GM12878 (cell line): ENCODE data around the gene CYB5D1. TPM values are rescaled to one million over a fixed set of nuclear protein-coding genes. Genes with fewer than 3 reads are reported as not detected.

Source experiments
- ATAC-seq: fragments of 200-7000 bp; cut with Tn5 transposase; 3 replicates; pipeline ENCODE4 v1.9.1; 2020; ENCODE audit warnings: mild to moderate bottlenecking, moderate library complexity
- BruUV-seq: library from RNA; stranded (reverse); fragments of 400-500 nt; replicated peaks from 2 replicates; lab custom pipeline; 2021; lab: Mats Ljungman, UMichigan
- CTCF ChIA-PET: fragments of 300-600 bp; sonication (Branson Sonifier 250); formaldehyde crosslinking; extraction: SDS; loops from one replicate; lab custom pipeline; 2021; ENCODE audit warnings: inconsistent platforms; lab: Yijun Ruan, JAX
- POLR2A ChIA-PET: fragments of 350-600 bp; formaldehyde crosslinking; extraction: SDS; loops from one replicate; lab custom pipeline; 2021; ENCODE audit warnings: inconsistent platforms; lab: Charles Lee
- RAD21 ChIA-PET: fragments of 300-600 bp; sonication (Branson Sonifier 250); formaldehyde crosslinking; loops from one replicate; lab custom pipeline; 2023; ENCODE audit warnings: antibody characterized with exemption; ENCODE audit not compliant: unreplicated experiment; lab: Charles Lee
- SMC1A ChIA-PET: fragments of 300-600 bp; sonication (Branson Sonifier 250); formaldehyde crosslinking; loops from one replicate; lab custom pipeline; 2023; ENCODE audit not compliant: unreplicated experiment, uncharacterized antibody; lab: Charles Lee
- DNase-seq: peaks from one replicate; pipeline ENCODE4 v3.0.0-alpha.2; 2011; ENCODE audit warnings: low read depth, low spot score
- FAIRE-seq: peaks from 3 replicates; lab custom pipeline; 2011; peaks lifted over from hg19 to GRCh38; lab: Jason Lieb, UNC
- H2AFZ ChIP-seq: 2 replicates; pipeline ENCODE4 v1.6.0; 2011; ENCODE audit warnings: low read depth, low read length, control low read depth; ENCODE audit not compliant: control insufficient read depth
- H3K27ac ChIP-seq: 2 replicates; pipeline ENCODE4 v1.5.1; 2011; ENCODE audit warnings: control low read depth; ENCODE audit not compliant: control insufficient read depth, insufficient read depth
- H3K27me3 ChIP-seq, 2 experiments: replicated peaks in 1 of 2; 2 replicates each; pipeline versions ENCODE4 v1.6.0 to v1.6.1; 2011; ENCODE audit warnings: low read length in 1 of 2; ENCODE audit not compliant: control insufficient read depth in 2 of 2, insufficient read depth in 2 of 2
- H3K36me3 ChIP-seq, 2 experiments: 2 replicates each; pipeline ENCODE4 v1.5.1; 2011; ENCODE audit warnings: low read length in 1 of 2; ENCODE audit not compliant: control insufficient read depth in 2 of 2, insufficient read depth in 2 of 2
- H3K4me1 ChIP-seq: 2 replicates; pipeline ENCODE4 v1.6.1; 2011; ENCODE audit warnings: mild to moderate bottlenecking, low read length, moderate library complexity, mixed read lengths; ENCODE audit not compliant: control insufficient read depth, insufficient read depth
- H3K4me2 ChIP-seq: 2 replicates; pipeline ENCODE4 v1.6.0; 2011; ENCODE audit warnings: control low read depth; ENCODE audit not compliant: control insufficient read depth, insufficient read depth
- H3K4me3 ChIP-seq: fragments of 200-600 bp; sonication (generic); 2 replicates; pipeline ENCODE4 v1.5.1; 2016
- H3K79me2 ChIP-seq: 2 replicates; pipeline ENCODE4 v1.6.0; 2011; ENCODE audit warnings: low read length; ENCODE audit not compliant: control insufficient read depth, insufficient read depth
- H3K9ac ChIP-seq: 2 replicates; pipeline ENCODE4 v1.8.0; 2011; ENCODE audit warnings: low read length, control low read depth, mixed read lengths; ENCODE audit not compliant: control insufficient read depth, insufficient read depth
- H3K9me3 ChIP-seq: replicated peaks from 3 replicates; pipeline ENCODE4 v1.5.1; 2011; ENCODE audit warnings: mild to moderate bottlenecking, low read length; ENCODE audit not compliant: control insufficient read depth, insufficient read depth
- H4K20me1 ChIP-seq: 2 replicates; pipeline ENCODE4 v1.6.0; 2011; ENCODE audit not compliant: control insufficient read depth, insufficient read depth
- ATF7 ChIP-seq: fragments of 450-650 bp; IDR thresholded peaks from 2 replicates; pipeline ENCODE4 v1.6.1; 2016; ENCODE audit warnings: low read depth, mild to moderate bottlenecking
- BRCA1 ChIP-seq: IDR thresholded peaks from 2 replicates; pipeline ENCODE4 v1.6.1; 2011; ENCODE audit warnings: low read depth, low read length, improper control_type of control experiment
- CHD2 ChIP-seq: IDR thresholded peaks from 2 replicates; pipeline ENCODE4 v1.6.1; 2011; ENCODE audit warnings: low read depth, low read length, improper control_type of control experiment, borderline replicate concordance
- ESRRA ChIP-seq: IDR thresholded peaks from 2 replicates; pipeline ENCODE4 v1.6.1; 2012; ENCODE audit warnings: mild to moderate bottlenecking, low read length, improper control_type of control experiment
- ETV6 ChIP-seq, 2 experiments: fragments of 450-650 bp in 1 of 2; IDR thresholded peaks in 1 of 2; conservative IDR thresholded peaks in 1 of 2; 2 replicates each; pipeline ENCODE4 v1.6.1; 2014; ENCODE audit warnings: antibody characterized with exemption in 1 of 2, borderline replicate concordance in 1 of 2, low read depth in 1 of 2, mild to moderate bottlenecking in 1 of 2, moderate library complexity in 1 of 2
- IKZF1 ChIP-seq: fragments of 450-650 bp; conservative IDR thresholded peaks from 2 replicates; pipeline ENCODE4 v1.6.1; 2017; ENCODE audit warnings: antibody characterized with exemption, mild to moderate bottlenecking
- IRF4 ChIP-seq: IDR thresholded peaks from 2 replicates; pipeline ENCODE4 v1.6.1; 2011; ENCODE audit warnings: low read depth, low read length
- MEF2A ChIP-seq: IDR thresholded peaks from 2 replicates; pipeline ENCODE4 v1.6.1; 2011; ENCODE audit warnings: low read depth, mild to moderate bottlenecking, low read length, moderate library complexity; ENCODE audit not compliant: insufficient read depth
- MTA3 ChIP-seq: IDR thresholded peaks from 2 replicates; pipeline ENCODE4 v1.6.1; 2012; ENCODE audit warnings: low read length, inconsistent platforms, borderline replicate concordance
- NRF1 ChIP-seq: conservative IDR thresholded peaks from 2 replicates; pipeline ENCODE4 v1.6.1; 2011; ENCODE audit warnings: mild to moderate bottlenecking, low read depth, low read length, improper control_type of control experiment
- PAX5 ChIP-seq: IDR thresholded peaks from 2 replicates; pipeline ENCODE4 v1.6.1; 2011; ENCODE audit warnings: low read depth, low read length, borderline replicate concordance
- PML ChIP-seq: IDR thresholded peaks from 2 replicates; pipeline ENCODE4 v1.6.1; 2012; ENCODE audit warnings: low read length, inconsistent platforms
- POLR2AphosphoS2 ChIP-seq: IDR thresholded peaks from 2 replicates; pipeline ENCODE4 v1.6.1; 2011; ENCODE audit warnings: low read depth, mild to moderate bottlenecking, low read length, improper control_type of control experiment, moderate library complexity
- RAD21 ChIP-seq: IDR thresholded peaks from 2 replicates; pipeline ENCODE4 v1.6.1; 2011; ENCODE audit warnings: mild to moderate bottlenecking, low read depth, low read length, moderate library complexity; ENCODE audit not compliant: insufficient read depth
- RBBP5 ChIP-seq: fragments of 200-600 bp; sonication (generic); conservative IDR thresholded peaks from 2 replicates; pipeline ENCODE4 v1.6.1; 2016
- RELB ChIP-seq: fragments of 450-650 bp; IDR thresholded peaks from 2 replicates; pipeline ENCODE4 v1.6.1; 2017; ENCODE audit warnings: low read depth, mild to moderate bottlenecking, moderate library complexity
- RFX5 ChIP-seq: IDR thresholded peaks from 2 replicates; pipeline ENCODE4 v1.6.1; 2011; ENCODE audit warnings: low read depth, low read length, improper control_type of control experiment
- SPI1 ChIP-seq: IDR thresholded peaks from 2 replicates; pipeline ENCODE4 v1.6.1; 2011; ENCODE audit warnings: low read depth, mild to moderate bottlenecking, low read length, moderate library complexity, borderline replicate concordance; ENCODE audit not compliant: insufficient read depth
- TAF1 ChIP-seq: IDR thresholded peaks from 2 replicates; pipeline ENCODE4 v1.6.1; 2011; ENCODE audit warnings: mild to moderate bottlenecking, low read depth, low read length, borderline replicate concordance
- YBX1 ChIP-seq: fragments of 450-650 bp; IDR thresholded peaks from 2 replicates; pipeline ENCODE4 v1.6.1; 2016; ENCODE audit warnings: antibody characterized with exemption
- YY1 ChIP-seq: IDR thresholded peaks from 2 replicates; pipeline ENCODE4 v1.6.1; 2011; ENCODE audit warnings: low read depth, mild to moderate bottlenecking, low read length
- ZBED1 ChIP-seq: IDR thresholded peaks from 2 replicates; pipeline ENCODE4 v1.6.1; 2016; ENCODE audit warnings: borderline replicate concordance
- ZNF207 ChIP-seq: fragments of 450-650 bp; IDR thresholded peaks from 2 replicates; pipeline ENCODE4 v1.6.1; 2014; ENCODE audit warnings: antibody characterized with exemption, mild to moderate bottlenecking, borderline replicate concordance
- WGBS: methylation state at CpG from one replicate; pipeline ENCODE4 v1.1.6; 2016; ENCODE audit warnings: low lambda C conversion rate; ENCODE audit not compliant: insufficient replicate concordance, insufficient coverage; ENCODE audit errors: missing lambda C conversion rate; 5-methylcytosine and 5-hydroxymethylcytosine counted together
- in situ Hi-C: fragments of 300-500 bp; cut with MboI; formaldehyde crosslinking; loops from 9 replicates; pipeline ENCODE4 v1.14.3; 2018; ENCODE audit warnings: mixed read lengths
- intact Hi-C: fragments of 100-400 bp; cut with micrococcal nuclease; formaldehyde crosslinking; loops from one replicate; pipeline ENCODE4 v1.14.2; 2022; ENCODE audit not compliant: unreplicated experiment
- polyA plus RNA-seq, 11 experiments: library from polyadenylated mRNA; depleted of rRNA in 4 of 11; unstranded in 6 of 11; stranded (reverse) in 5 of 11; fragments of >200 nt; fragmentation: Nextera tagmentation in 4 of 11; fragmentation: Illumina TruSeq in 1 of 11; extraction: Ambion mirVana in 4 of 11; extraction: Trizol in 1 of 11; gene quantifications; 1 replicate in 1 of 11; 2 replicates in 10 of 11; pipeline versions ENCODE4 v1.2.1 to v1.2.3, GENCODE V29; 2011 to 2016; ENCODE audit warnings: inconsistent platforms in 2 of 11, missing spikeins in 2 of 11, low read depth in 1 of 11
- total RNA-seq, 4 experiments: library from RNA; depleted of rRNA in 3 of 4; stranded (reverse); fragments of >200 nt in 3 of 4; fragmentation: Illumina TruSeq in 1 of 4; extraction: Trizol in 1 of 4; gene quantifications; 2 replicates each; pipeline versions ENCODE4 v1.2.1 to v1.2.3, GENCODE V29; 2013 to 2021
- TF ChIP-seq, protein P1 (sequence below): IDR thresholded peaks from 2 replicates; pipeline ENCODE4 v1.6.1; 2012; ENCODE audit warnings: low read depth, low read length, improper control_type of control experiment

CYB5D1 gene
- total and polyA plus RNA-seq, 10 of the 15 experiments (the other 5 are each of a cell fraction or from before 2014, with no cell fraction given), result 1.6 to 8.7 (median 6.4) TPM

DNA sequence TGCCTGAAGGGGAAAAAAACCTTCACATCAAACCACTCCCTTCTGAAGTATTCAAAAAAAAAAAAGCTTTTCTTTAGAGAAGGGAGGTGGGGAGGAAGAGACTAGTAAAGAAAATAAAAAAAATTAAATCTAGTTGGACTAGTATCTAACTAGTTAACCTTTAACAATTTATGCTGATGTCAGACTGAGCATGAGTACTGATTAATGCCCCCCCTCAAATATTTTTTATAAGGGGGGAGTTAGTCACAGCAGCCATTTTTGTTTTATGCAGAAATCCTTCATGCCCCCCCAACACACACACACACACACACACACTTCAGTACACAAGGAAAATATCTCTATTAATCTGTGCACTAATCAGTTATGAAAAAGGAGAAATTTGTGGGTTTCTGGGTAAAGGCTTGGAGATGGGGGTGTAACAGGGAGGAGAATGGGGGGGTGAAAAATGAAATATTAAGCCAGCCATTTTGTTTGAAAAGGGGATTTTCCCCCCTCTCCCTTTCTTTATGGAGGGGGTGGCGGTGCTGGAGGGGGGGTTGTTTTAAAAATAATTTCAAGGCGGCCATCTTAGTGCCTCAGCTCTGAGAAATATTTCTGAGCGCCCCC, 26.1 kb downstream of the CYB5D1 start:
- Histone ChIP-seq H3K9ac (peak overlapping the region; percentile 58), H4K20me1 (no peaks in the 10 kb centered on the region), H3K4me2 (peak overlapping the region; percentile 70), H3K27me3 (no peaks in the 10 kb centered on the region), H3K79me2 (peaks cover 41% of the 10 kb centered on the region), H3K36me3 (peaks cover 0 to 2% of the 10 kb centered on the region in 2 experiments; a peak in 1 of 4 replicates), H3K9me3 (no peaks in the 10 kb centered on the region), H3K27ac (peak overlapping the region; percentile 59), H3K4me3 (peak overlapping the region; percentile 67), H3K4me1 (peaks cover 18% of the 10 kb centered on the region), H2AFZ (peak overlapping the region; percentile 55)
- POLR2A ChIA-PET, result interaction anchor here (0.6 to 1.0 kb wide), 3 partner anchors 27 to 48 kb away, joined by 3 to 5 read pairs (median 4); partner anchors contain the start of genes NAA38 and TRAPPC1
- intact Hi-C loops, result no loop called here
- FAIRE-seq, result no peak
- in situ Hi-C loops, result no loop called here
- RAD21 ChIA-PET, result interaction anchor here (0.5 to 1.5 kb wide), 5 partner anchors 13 to 635 kb away, joined by 3 to 8 read pairs (median 3); partner anchors contain the start of genes CYB5D1 and NAA38
- DNase-seq, result no peak
- BruUV-seq, result no TSS peak
- ATAC-seq, result no peak
- CTCF ChIA-PET, result interaction anchor here (0.6 to 1.7 kb wide), 4 partner anchors 27 to 139 kb away, joined by 3 to 4 read pairs (median 4); partner anchors contain the start of gene NAA38
- 0% methylated on average over 3 of the region's 3 CpGs for WGBS
- SMC1A ChIA-PET, result interaction anchor here (1.5 kb wide), 1 partner anchor 13 kb away, joined by 5 read pairs; no protein-coding TSS in a partner anchor
- TF ChIP-seq RAD21 (no peak), YY1 (peak; percentile 95), RFX5 (no peak), RBBP5 (no peak), ZBED1 (no peak), ATF7 (peak; percentile 51; the same call in 1 of the 2 replicates), YBX1 (no peak), NRF1 (no peak), POLR2AphosphoS2 (no peak), ZNF207 (0 out of 2 replicates have a peak, but pooled peaks have one; percentile 33), MEF2A (peak; percentile 36; the same call in 1 of the 2 replicates), PML (no peak), ESRRA (no peak), IKZF1 (no peak), TAF1 (peak; percentile 41; the same call in 1 of the 2 replicates), ETV6 (conservative IDR thresholded peaks at IDR 0.05 in 1 of 2, IDR thresholded peaks at IDR 0.05 in 1 of 2; ENCODE audit: borderline replicate concordance in 1 of 2, low read depth in 1 of 2) (no peak), PAX5 (no peak), IRF4 (no peak), CHD2 (0 out of 2 replicates have a peak, but pooled peaks have one; percentile 24), SPI1 (no peak), MTA3 (no peak), BRCA1 (no peak), RELB (peak; percentile 78)
- TF ChIP-seq, protein P1, sequence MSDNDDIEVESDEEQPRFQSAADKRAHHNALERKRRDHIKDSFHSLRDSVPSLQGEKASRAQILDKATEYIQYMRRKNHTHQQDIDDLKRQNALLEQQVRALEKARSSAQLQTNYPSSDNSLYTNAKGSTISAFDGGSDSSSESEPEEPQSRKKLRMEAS, result no peak
